Keratinocyte (primary cell): ENCODE data around the gene GPR3. TPM values are rescaled to one million over a fixed set of nuclear protein-coding genes. Genes with fewer than 3 reads are reported as not detected.

Experiments
- DNase-seq: peaks from one replicate; pipeline ENCODE4 v3.0.0-alpha.2; 2011; ENCODE audit warnings: low read depth, missing footprints, low spot score
- FAIRE-seq: peaks from 2 replicates; lab custom pipeline; 2011; peaks lifted over from hg19 to GRCh38; lab: Jason Lieb, UNC
- H2AFZ ChIP-seq: 2 replicates; pipeline ENCODE4 v1.6.0; 2012; ENCODE audit warnings: low read length, control low read depth, inconsistent platforms; ENCODE audit not compliant: control insufficient read depth
- H3K27ac ChIP-seq: 2 replicates; pipeline ENCODE4 v1.5.1; 2011; ENCODE audit warnings: low read length; ENCODE audit not compliant: control insufficient read depth, insufficient read depth
- H3K27me3 ChIP-seq: 3 replicates; pipeline ENCODE4 v1.6.0; 2011; ENCODE audit warnings: low read length; ENCODE audit not compliant: control insufficient read depth, insufficient read depth; ENCODE audit errors: extremely low read depth
- H3K36me3 ChIP-seq, 2 experiments: 2 replicates in 1 of 2; 3 replicates in 1 of 2; pipeline ENCODE4 v1.5.1; 2011; ENCODE audit warnings: low read length in 2 of 2, mild to moderate bottlenecking in 1 of 2; ENCODE audit not compliant: control insufficient read depth in 2 of 2, insufficient read depth in 2 of 2; ENCODE audit errors: extremely low read depth in 1 of 2
- H3K4me1 ChIP-seq: 3 replicates; pipeline ENCODE4 v1.5.1; 2011; ENCODE audit warnings: low read length; ENCODE audit not compliant: control insufficient read depth, insufficient read depth; ENCODE audit errors: extremely low read depth
- H3K4me2 ChIP-seq: 3 replicates; pipeline ENCODE4 v1.6.0; 2011; ENCODE audit warnings: low read depth, low read length; ENCODE audit not compliant: control insufficient read depth, insufficient read depth; ENCODE audit errors: extremely low read depth
- H3K4me3 ChIP-seq, 3 experiments: fragments of 200-600 bp in 1 of 3; sonication (generic) in 1 of 3; 2 replicates in 2 of 3; 3 replicates in 1 of 3; pipeline ENCODE4 v1.5.1; 2011 to 2016; ENCODE audit warnings: low read length in 3 of 3, mild to moderate bottlenecking in 3 of 3, control low read depth in 2 of 3, inconsistent platforms in 1 of 3, low read depth in 1 of 3, mixed read lengths in 1 of 3, mixed run types in 1 of 3, moderate library complexity in 1 of 3; ENCODE audit not compliant: control insufficient read depth in 2 of 3, insufficient read depth in 2 of 3; ENCODE audit errors: extremely low read depth in 1 of 3
- H3K79me2 ChIP-seq: 2 replicates; pipeline ENCODE4 v1.6.0; 2012; ENCODE audit warnings: low read length; ENCODE audit not compliant: control insufficient read depth, insufficient read depth
- H3K9ac ChIP-seq: 3 replicates; pipeline ENCODE4 v1.6.0; 2011; ENCODE audit warnings: low read length; ENCODE audit not compliant: control insufficient read depth, insufficient read depth; ENCODE audit errors: extremely low read depth
- H3K9me1 ChIP-seq: 3 replicates; pipeline ENCODE4 v1.6.0; 2011; ENCODE audit warnings: low read length; ENCODE audit not compliant: control insufficient read depth, insufficient read depth; ENCODE audit errors: extremely low read depth
- H3K9me3 ChIP-seq: 2 replicates; pipeline ENCODE4 v1.5.1; 2012; ENCODE audit warnings: low read depth, low read length; ENCODE audit not compliant: control insufficient read depth
- H4K20me1 ChIP-seq: 3 replicates; pipeline ENCODE4 v1.6.0; 2011; ENCODE audit warnings: low read length; ENCODE audit not compliant: control insufficient read depth, insufficient read depth; ENCODE audit errors: extremely low read depth
- CTCF ChIP-seq, 3 experiments: IDR thresholded peaks in 1 of 3; conservative IDR thresholded peaks in 1 of 3; optimal IDR thresholded peaks in 1 of 3; 2 replicates in 2 of 3; 3 replicates in 1 of 3; pipeline versions ENCODE3 to v1.5.1; 2011; ENCODE audit warnings: low read length in 3 of 3, mild to moderate bottlenecking in 3 of 3, moderate library complexity in 2 of 3, control low read depth in 1 of 3, inconsistent platforms in 1 of 3; ENCODE audit not compliant: insufficient read depth in 2 of 3; ENCODE audit errors: extremely low read depth in 1 of 3
- EZH2 ChIP-seq: IDR thresholded peaks from one replicate; pipeline ENCODE4 v1.6.1; 2012; ENCODE audit warnings: inconsistent platforms, mild to moderate bottlenecking, low read length, moderate library complexity
- dilution Hi-C: fragments of 300-500 bp; cut with MboI; formaldehyde crosslinking; loops from one replicate; pipeline ENCODE4 v1.7.0; 2020; ENCODE audit warnings: low sequenced_read_pairs; ENCODE audit not compliant: extremely low pct_ligation_motif_present
- polyA plus RNA-seq, 5 experiments: library from polyadenylated mRNA; depleted of rRNA in 3 of 5; stranded (reverse) in 3 of 5; stranded (forward) in 1 of 5; unstranded in 1 of 5; fragments of >200 nt; gene quantifications; 1 replicate in 1 of 5; 2 replicates in 3 of 5; 3 replicates in 1 of 5; pipeline versions ENCODE4 v1.2.1 to v1.2.3, GENCODE V29; 2011 to 2012; ENCODE audit warnings: missing spikeins in 2 of 5, low read depth in 1 of 5, low replicate concordance in 1 of 5

The GPR3 gene
- polyA plus RNA-seq, 1 donor (not counting 4 experiments of a cell fraction or from before 2014, with no cell fraction given) = 1.4 TPM

- DNase-seq (no peak), FAIRE-seq (no peak)
- Histone ChIP-seq H3K4me3 (no peak overlapping the region), H3K27ac (no peak overlapping the region), H3K9me1 (peaks cover 3% of the 10 kb centered on the region), H3K79me2 (peaks cover 91% of the 10 kb centered on the region), H3K9me3 (no peaks in the 10 kb centered on the region), H2AFZ (no peak overlapping the region), H3K4me2 (peak overlapping the region; percentile 63), H3K27me3 (no peaks in the 10 kb centered on the region), H3K9ac (no peak overlapping the region), H3K4me1 (peaks cover 29% of the 10 kb centered on the region), H3K36me3 (peaks cover 0 to 4% of the 10 kb centered on the region in 2 experiments), H4K20me1 (peaks cover 9% of the 10 kb centered on the region)
- no peak for TF ChIP-seq EZH2
- no peak for TF ChIP-seq CTCF (optimal IDR thresholded peaks at IDR 0.05 in 1 of 3, IDR thresholded peaks at IDR 0.05 in 1 of 3, conservative IDR thresholded peaks at IDR 0.05 in 1 of 3; ENCODE audit: extremely low read depth in 1 of 3, insufficient read depth in 2 of 3, low read length in 3 of 3)
- dilution Hi-C loops = no loop called here
Observed at GRCh38 chr1:27435566-27436203, 43.3 kb downstream of the GPR3 start.

- DNase-seq (no peak), FAIRE-seq (no peak)
- Histone ChIP-seq H3K4me2 (peak overlapping the region; percentile 63), H3K36me3 (peaks cover 0 to 4% of the 10 kb centered on the region in 2 experiments), H4K20me1 (peaks cover 4% of the 10 kb centered on the region), H3K27ac (peak overlapping the region; percentile 50), H2AFZ (no peak overlapping the region), H3K79me2 (peaks cover 89% of the 10 kb centered on the region), H3K4me1 (peaks cover 26% of the 10 kb centered on the region), H3K9me3 (no peaks in the 10 kb centered on the region), H3K9ac (no peak overlapping the region), H3K9me1 (peaks cover 3% of the 10 kb centered on the region), H3K4me3 (peak overlapping the region in 1 of 3 experiments; percentile 0), H3K27me3 (no peaks in the 10 kb centered on the region)
- dilution Hi-C loops = no loop called here
- TF ChIP-seq CTCF (optimal IDR thresholded peaks at IDR 0.05 in 1 of 3, IDR thresholded peaks at IDR 0.05 in 1 of 3, conservative IDR thresholded peaks at IDR 0.05 in 1 of 3; ENCODE audit: extremely low read depth in 1 of 3, insufficient read depth in 2 of 3, low read length in 3 of 3) = no peak
- no peak for TF ChIP-seq EZH2
Observed at GRCh38 chr1:27436204-27437159, 44.1 kb downstream of the GPR3 start.
